ENCODE data around the gene SLC30A1.

DNA sequence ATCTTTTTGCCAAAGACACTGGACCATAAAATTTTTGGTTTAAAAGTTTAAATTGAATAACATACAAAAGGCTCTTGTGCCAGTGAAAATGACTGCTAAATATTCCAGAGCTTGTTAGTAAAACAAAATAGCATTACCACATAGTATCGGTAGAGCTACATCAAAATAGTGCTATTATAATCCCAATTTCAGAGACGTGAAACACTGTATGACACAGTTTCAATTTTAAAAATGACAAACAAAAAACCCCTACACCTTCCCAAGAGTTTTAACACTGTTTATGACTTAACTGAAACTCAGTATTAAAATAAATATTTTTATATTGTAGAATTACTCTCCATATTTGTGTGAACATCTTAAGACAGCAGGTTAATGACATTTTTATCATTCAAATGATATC is 7.0 kb downstream of the SLC30A1 start:
- TF ChIP-seq, protein P1, sequence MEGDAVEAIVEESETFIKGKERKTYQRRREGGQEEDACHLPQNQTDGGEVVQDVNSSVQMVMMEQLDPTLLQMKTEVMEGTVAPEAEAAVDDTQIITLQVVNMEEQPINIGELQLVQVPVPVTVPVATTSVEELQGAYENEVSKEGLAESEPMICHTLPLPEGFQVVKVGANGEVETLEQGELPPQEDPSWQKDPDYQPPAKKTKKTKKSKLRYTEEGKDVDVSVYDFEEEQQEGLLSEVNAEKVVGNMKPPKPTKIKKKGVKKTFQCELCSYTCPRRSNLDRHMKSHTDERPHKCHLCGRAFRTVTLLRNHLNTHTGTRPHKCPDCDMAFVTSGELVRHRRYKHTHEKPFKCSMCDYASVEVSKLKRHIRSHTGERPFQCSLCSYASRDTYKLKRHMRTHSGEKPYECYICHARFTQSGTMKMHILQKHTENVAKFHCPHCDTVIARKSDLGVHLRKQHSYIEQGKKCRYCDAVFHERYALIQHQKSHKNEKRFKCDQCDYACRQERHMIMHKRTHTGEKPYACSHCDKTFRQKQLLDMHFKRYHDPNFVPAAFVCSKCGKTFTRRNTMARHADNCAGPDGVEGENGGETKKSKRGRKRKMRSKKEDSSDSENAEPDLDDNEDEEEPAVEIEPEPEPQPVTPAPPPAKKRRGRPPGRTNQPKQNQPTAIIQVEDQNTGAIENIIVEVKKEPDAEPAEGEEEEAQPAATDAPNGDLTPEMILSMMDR (IDR thresholded peaks at IDR 0.05; ENCODE audit: low read length) = no peak
- TF ChIP-seq EZH2 (IDR thresholded peaks at IDR 0.05; ENCODE audit: borderline replicate concordance, low read length) = no peak

Measured in OCI-LY1 (cell line).